GM18526 (cell line): Measurements from ENCODE around the gene SCO2.

ENCODE experiments used
- POLR2A ChIP-seq: IDR thresholded peaks from 3 replicates; pipeline ENCODE4 v1.6.1; 2011; ENCODE audit not compliant: insufficient read length; ENCODE audit errors: extremely low read depth

The SCO2 gene

DNA sequence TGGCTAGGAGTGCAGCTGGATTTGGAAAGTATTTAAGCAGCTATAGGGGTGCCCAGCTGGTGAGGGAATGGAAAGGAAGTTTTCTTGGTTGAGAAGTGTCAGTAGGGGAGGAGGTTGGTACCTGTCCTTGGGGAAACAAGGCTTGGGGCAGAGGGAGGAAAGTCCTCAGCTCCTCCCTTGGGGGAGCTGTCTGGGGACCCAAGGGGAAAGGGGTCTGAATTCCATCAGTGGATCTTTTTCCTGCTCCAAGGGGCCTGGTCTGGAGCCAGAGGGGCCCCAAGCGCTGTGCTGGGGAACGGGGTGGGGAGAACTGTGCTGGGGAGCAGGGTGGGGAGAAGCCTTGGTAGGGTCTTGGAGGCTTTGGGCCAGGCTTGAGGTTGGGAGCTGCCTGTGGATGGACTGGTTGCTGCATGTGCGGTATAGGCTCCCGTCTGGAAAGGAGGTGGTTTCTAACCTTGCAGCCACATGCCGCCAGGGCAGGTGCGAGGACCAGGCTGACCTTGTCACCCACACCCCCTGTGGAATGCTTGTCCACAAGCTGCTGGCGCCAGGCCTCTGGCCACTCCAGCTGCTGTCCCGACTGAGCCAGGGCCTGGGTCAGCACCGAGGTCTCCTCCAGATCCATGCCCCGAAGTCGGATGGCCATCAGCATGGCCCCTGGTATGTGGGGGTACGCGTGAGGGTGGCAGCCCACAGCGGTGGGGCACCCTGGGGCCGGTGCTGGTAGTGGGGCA lies 3.5 kb upstream of the SCO2 start:
- no peak for TF ChIP-seq POLR2A

DNA sequence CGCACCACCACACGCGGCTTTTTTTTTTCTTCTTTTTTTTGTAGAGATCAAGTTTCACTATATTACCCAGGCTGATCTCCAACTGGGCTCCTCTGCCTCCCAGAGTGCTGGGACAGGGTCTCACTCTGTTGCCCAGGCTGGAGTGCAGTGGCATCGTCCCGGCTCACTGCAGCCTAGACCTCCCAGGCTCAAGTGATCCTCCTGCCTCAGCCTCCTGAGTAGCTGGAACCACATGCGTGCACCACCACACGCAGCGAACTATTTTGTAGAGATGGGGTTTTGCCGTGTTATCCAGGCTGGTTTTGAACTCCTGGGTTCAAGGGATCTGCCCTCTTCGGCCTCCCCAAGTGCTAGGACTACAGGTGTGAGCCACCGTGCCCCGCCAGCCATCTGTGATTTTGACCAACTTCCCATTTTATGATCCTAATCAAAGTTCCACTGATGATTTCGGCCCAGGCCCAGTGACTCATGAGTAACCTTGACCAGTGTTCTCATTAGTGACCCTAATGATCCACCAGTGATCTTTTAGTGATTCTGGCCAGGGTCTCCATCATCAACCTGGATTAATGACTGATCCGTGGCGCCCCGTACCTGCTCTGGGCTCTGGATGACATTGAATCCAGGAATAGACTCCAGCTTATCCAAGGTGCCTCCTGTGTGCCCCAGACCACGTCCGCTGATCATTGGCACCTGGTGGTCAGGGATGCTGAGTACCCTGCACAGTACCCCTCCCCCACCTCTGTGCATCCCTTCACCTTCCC lies 2.7 kb upstream of the SCO2 start:
- peak; percentile 32 for TF ChIP-seq POLR2A

DNA sequence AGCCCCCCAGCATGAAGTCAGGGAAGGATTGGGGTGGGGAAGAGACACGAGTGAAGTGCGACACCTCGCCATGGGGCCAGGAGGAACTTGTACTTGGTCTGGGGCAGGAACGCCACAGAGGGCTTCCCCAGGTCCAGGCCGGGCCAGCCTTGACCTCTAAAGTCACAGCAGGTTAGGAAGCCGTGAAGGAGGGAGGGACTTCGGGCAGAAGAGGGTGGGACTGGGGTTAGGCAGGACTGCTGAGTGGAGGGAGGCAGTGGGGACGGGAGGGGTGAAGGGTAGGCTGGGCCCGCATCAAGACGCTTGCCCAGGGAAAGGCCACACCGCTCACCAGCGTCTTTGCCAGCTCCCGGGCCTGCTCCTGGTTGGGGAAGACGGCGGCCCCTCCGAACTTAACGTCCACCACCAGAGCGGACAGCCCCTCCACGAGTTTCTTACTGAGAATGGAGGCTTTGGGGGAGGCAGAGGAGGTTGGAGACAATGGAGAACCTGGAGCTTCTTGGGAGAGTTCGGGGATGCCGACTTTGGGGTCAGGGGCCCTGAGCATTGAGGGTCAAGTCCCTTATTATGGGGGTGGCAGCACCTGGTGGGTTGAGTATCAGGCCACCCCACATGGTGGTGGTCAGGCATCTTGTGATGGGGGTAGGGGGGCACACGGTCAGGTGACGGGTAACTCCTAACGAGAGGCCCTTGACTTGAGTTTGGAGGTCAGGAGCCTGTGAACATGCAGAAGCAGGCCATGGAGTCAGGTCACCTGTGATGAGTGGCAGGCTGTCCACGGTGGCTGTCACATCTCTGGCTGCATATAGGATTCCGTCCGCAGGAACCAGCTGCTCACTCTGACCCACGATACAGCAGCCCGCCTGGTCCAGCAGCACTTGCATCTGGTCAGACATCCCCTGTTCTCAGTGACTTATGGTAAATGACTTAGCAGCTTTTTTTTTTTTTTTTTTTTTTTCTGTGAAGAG lies 1.7 kb upstream of the SCO2 start:
- peak; percentile 66 for TF ChIP-seq POLR2A

DNA sequence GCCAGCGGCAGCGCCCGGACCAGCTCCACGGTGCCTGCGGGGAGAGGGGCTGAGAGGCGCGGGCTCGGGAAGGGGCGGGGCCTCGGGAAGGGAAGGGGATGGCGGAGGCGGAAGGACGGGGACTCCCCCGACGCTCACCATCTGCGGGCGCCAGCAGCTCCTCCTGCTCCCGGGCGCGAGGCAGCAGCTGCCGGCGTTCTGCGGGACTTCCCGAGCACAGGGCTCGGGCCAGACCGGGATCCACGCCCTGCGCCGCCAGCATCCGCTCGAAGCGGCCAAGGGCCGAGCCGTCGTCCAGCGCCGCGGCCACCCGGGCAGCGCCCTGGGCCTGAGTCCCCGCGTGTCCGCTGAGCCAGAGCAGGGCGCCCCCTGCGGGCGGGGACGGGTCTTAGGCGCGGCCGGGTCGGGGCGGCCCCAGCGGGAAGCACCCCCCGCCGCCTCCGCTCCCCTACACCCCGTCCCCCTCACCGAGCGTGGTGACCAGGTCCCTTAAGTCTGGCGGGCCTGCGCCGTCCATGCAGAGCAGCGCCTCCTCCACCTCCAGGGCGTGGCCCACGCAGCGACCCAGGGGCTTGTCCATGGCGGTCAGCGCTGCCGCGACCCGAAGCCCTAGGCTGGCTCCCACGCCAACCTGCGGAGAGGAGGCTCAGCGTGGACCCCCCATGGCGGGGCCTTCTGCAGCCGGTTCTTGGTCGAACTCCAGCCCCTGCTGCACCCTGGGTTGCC lies 873 bp upstream of the SCO2 start:
- TF ChIP-seq POLR2A: peak; percentile 46

DNA sequence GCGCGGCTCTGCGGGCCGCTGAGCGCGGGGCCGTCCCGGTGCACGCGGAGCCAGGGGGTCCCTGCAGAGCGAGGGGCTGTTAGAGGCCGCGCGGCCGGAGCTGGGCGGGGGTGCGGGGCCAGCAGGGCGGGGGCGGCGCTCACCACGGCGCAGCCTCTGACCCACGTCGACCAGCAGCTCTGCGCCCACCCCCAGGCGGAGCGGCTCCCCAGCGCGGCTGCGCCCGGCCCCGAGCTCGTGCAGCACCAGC lies 385 bp upstream of the SCO2 start:
- TF ChIP-seq POLR2A: no peak

DNA sequence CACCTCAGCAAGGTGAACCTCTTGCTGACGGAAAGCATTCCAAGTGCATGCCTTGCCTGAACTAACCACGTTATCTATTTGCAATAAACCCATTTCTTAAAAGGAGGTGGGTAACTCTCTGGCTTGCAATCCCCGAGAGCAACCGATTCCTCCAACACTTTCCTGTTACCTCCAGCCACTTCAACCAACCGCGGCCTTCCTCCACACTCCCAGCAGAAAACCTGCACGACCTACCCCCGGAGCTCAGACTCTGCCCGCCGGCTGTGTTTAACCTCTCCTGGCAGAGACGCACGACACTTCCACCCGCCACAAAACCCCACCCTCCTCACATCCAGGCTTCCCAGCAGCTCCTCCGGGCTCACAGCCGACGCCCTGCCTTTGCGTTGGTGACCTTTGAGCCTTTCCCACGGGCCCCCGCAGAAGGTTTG lies 708 bp downstream of the SCO2 start:
- no peak for TF ChIP-seq POLR2A

DNA sequence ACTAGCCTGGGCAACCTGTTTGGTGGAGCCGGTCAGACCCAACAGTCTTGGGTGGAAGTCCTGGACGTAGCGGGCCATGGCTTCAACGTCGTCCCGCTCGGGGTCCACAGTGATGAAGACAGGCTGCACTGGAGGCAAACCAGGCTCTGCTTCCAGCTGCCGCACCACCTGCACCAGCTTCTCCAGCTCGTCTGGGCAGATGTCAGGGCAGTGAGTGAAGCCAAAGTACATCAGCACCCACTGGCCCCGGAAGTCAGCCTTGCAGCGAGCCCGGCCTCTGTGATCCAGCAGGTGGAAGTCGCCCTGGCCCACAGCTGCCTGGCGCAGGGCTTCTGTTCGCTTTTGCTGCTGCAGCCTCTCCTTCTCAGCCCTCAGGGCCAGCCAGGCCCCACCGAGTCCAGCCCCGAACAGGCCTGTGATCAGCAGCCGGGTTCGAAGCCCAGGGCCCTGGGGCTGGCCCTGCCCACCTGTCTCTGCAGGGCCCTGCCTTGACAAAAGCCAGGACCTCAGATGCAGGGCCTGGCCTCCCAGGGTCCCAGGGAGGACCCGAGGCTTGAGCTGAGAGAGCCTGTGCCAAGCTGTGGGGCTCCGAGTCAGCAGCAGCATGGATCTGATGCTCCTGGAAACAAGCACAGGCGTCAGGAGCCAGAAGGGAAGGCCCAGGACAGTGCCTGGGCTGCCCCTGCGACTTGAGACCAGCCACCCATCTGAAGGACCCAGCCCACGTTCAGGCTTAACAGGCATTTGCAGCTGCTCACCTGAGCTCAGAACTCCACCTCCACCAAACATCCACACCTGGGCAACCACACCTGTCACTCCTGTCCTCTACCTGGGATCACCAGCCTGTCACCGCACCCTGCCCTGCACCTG lies 1.4 kb downstream of the SCO2 start:
- no peak for TF ChIP-seq POLR2A

DNA sequence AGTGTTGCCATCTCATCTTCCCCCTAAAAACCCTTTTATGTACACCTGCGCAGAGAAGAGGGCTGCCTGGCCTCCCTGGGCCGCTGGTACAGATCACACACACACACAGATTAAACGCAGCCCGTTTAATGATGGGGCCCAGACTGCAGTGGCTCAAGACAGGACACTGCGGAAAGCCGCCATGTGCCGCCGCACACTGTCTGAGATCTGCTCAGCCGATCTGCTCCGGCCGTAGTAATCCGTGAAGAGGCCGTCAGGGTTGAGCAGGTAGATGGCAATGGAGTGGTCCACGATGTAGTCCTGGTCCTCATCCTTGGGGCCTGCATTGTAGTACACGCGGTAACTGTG lies 2.0 kb downstream of the SCO2 start:
- no peak for TF ChIP-seq POLR2A

DNA sequence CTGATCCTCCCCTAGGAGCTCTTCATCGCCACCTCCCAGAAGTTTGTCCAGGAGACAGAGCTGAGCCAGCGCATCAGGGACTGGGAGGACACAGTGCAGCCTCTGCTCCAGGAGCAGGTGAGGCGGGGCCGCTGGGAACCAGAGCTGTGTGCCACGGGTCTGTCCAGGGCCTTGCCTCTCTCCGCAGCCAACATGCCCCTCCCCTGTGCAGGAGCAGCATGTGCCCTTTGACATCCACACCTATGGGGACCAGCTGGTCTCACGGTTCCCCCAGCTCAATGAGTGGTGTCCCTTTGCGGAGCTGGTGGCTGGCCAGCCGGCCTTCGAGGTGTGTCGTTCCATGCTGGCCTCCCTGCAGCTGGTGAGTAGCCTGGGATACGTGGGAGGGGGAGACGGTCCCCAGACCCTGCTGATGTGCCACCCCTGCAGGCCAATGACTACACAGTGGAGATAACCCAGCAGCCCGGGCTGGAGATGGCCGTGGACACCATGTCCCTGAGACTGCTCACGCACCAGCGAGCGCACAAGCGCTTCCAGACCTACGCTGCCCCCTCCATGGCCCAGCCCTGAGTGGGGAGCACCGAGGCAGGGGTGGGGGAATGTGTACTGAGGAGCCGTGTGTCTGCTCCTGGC lies 2.5 kb downstream of the SCO2 start:
- no peak for TF ChIP-seq POLR2A

DNA sequence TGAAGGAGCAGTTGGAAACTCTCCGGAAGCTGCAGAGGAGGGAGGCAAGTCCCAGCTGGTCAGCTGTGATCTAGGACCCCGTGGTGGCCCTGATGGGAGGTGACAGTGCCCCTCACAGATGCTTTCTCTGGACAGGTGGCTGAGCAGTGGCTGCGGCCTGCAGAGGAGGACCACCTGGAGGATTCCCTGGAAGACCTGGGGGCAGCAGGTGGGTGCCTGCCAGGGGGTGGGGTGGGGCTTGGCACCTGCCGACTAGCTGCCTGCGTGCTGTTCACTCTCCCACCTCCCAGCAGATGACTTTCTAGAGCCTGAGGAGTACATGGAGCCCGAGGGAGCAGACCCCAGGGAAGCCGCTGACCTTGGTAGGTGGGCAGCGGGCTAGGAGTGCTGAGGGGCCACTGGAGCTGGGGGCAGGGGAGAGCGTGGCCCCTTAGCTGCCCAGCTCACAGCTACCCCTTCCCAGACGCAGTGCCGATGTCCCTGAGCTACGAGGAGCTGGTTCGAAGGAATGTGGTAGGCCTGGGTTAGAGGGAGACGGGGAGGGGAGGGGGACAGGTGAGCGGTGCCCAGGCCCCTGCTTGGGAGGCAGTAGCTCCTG lies 3.1 kb downstream of the SCO2 start:
- no peak for TF ChIP-seq POLR2A

DNA sequence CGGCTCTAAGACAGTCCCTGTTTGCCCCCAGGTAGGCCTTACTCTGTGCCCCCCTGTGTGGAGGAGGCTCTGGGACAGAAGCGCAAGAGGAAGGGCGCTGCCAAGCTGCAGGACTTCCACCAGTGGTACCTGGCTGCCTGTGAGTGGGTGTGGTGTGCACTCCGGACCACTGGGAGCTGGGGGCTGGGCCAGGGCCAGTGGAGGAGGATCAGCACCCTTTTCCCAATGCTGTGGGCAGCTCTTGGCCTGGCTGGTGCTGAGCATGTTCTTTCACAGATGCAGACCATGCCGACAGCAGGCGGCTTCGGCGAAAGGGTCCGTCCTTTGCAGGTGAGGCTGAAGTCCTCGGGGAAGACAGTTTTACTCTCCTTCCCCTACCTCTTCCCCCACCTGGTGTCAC lies 3.7 kb downstream of the SCO2 start:
- no peak for TF ChIP-seq POLR2A

DNA sequence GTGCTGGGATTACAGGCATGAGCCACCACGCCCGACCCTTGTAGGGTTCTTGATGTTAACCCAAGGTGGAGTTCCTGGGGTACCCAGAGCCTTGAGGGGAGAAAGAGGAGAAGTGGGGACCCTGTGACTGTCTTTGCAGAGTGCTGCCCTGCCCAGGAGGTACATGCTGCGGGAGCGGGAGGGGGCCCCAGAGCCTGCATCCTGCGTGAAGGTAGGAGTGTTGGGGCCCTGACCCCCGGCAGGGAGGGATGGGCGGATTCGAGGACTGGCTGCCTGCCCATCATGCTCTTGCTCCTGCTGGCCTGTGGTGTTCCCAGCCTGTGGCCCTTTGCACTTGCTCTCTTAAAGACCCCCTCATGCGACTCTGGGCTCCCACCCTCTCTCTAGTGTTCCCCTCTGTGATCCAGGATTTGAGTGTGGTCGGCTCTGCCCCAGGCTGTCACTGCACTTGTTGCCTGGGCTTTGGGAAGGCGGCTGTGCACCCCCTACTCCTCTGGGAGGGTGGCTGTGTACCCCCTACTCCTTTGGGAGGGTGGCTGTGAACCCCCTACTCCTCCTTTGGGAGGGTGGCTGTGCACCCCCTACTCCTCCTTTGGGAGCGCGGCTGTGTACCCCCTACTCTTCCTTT lies 4.5 kb downstream of the SCO2 start:
- no peak for TF ChIP-seq POLR2A

DNA sequence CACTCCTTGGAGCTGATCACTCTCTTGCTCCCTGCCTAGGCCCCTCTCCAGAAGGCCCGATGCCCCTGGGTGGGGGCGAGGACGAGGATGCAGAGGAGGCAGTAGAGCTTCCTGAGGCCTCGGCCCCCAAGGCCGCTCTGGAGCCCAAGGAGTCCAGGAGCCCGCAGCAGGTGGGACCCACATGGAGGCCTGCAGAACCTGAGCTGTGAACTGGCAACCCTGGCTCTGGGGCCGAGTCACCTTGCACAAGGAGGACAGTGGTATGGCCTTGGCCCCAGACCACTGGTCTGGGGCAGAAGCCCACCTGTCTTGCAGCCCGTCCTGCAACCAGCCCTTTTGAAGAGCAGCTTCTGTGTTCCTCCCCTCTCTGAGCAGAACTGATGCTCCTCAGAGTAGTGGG lies 6.2 kb downstream of the SCO2 start:
- no peak for TF ChIP-seq POLR2A

DNA sequence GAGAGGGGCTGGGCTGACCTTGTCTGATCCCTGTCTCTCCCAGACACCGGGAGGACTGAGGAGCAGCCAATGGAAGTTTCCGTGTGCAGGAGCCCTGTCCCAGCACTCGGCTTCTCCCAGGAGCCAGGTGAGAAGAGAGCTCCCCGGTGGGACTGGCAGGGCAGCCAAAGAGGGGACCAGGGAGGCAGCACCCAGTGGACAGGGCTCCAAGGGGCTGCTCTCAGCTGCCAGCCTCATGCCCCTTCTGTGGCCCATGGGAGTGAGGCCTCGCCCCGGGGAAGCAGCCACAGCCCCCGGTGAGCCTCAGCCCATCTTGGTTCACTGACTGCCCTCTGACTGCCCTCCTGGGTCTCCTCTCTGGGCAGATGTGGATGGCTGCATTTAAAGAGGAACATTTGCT lies 6.8 kb downstream of the SCO2 start:
- no peak for TF ChIP-seq POLR2A
